GM21447 (cell line): Measurements from ENCODE around the gene SH2D3A.
"Not testable (repeated sequence)": the region's sequence is repeated elsewhere in the genome, so short reads cannot be mapped to it uniquely, and the experiment has no call there.

Experiments
- ATAC-seq: cut with Tn5 transposase; IDR thresholded peaks from one replicate; pipeline ENCODE4 v1.9.1; 2021; ENCODE audit not compliant: unreplicated experiment

SH2D3A gene

GRCh38 chr19:6710273-6711077 lies 56.8 kb downstream of the SH2D3A start:
- no peak for ATAC-seq

DNA sequence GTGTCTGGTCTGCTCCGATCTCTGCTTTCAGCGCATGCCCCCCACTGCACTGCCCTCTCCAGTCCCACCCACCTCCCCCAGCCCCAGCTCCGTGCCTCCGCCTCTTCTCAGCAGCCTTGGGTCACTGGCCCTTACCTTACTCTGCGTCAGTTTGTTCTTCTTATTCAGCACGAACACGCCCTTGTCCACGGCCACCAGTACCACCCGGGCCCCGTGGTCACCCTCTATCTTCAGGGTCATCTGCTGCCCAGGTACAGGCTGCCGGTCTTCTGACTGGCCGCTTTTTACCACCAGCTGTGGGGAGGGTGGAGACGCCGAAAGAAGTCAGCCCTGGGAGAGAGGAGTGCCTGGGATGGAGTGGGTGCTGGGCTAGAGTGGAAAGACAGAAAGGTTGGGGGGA lies 57.7 kb downstream of the SH2D3A start:
- ATAC-seq = no peak

GRCh38 chr19:6708913-6709312 lies 58.3 kb downstream of the SH2D3A start:
- not testable (repeated sequence) for ATAC-seq

DNA sequence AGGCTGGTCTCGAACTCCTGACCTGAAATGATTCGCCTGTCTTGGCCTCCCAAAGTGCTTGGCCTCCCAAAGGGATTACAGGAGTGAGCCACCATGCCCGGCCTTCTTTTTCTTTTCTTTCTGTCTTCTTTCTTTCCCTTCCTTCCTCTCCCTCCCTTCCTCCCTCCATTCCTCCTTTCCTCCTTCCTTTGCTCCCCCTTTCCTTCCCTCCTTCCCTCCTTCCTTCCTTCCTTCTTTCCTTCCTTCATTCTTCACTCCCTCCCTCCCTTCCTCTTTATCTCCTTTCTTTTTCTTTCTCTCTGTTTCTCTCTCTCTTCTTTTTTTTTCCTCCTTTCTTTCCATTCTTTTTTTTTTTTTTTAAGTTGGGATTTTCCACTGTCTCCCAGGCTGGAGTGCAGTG lies 58.9 kb downstream of the SH2D3A start:
- no peak for ATAC-seq

GRCh38 chr19:6707658-6708018 lies 59.6 kb downstream of the SH2D3A start:
- no peak for ATAC-seq

GRCh38 chr19:6707011-6707657 lies 60.1 kb downstream of the SH2D3A start:
- ATAC-seq = no peak

- no peak for ATAC-seq
Observed at GRCh38 chr19:6706633-6706958, 60.6 kb downstream of the SH2D3A start.

- no peak for ATAC-seq
Observed at GRCh38 chr19:6705931-6706632, 61.2 kb downstream of the SH2D3A start.
